NCI-H82 treated with DMSO at 0.1 percent for 48 hours (cell line): ENCODE measurements around the gene ABHD5.

Experiments
- DNase-seq: peaks from one replicate; lab custom pipeline; 2025; ENCODE audit not compliant: unreplicated experiment; lab: John Stamatoyannopoulos, UW

ABHD5 gene

DNA sequence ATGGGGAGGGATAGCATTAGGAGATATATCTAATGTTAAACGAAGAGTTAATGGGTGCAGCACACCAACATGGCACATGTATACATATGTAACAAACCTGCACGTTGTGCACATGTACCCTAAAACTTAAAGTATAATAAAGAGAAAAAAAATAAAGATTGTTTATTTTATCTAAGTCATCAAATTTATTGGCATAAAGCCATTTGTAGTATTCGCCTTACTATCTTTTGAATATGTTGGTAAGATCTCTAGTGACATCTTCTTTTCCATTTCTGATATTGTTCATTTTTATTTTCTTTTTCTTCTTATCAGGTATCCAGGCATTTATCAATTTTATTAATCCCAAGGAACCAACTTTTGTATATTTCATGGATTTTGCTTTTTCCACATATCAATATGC lies 5.8 kb upstream of the ABHD5 start:
- no peak for DNase-seq

DNA sequence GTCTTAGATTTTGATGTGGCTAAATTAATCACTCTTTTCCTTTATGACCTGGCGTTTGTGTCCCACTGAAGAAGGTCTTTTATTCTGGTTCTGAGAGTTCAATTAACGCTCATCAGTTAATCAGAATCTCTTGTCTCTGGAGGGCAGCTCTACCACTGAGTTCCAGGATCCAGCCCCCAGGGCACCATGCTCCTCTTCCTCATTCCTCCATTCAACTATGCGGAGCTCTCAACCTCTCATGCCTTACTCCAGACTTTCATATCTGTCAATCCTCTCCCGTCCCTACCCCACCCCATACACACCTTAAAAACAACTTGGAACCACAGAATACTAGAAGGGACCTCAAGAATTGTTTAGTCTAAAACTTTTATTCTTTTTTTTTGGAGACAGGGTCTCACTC lies 4.8 kb upstream of the ABHD5 start:
- DNase-seq = no peak

DNA sequence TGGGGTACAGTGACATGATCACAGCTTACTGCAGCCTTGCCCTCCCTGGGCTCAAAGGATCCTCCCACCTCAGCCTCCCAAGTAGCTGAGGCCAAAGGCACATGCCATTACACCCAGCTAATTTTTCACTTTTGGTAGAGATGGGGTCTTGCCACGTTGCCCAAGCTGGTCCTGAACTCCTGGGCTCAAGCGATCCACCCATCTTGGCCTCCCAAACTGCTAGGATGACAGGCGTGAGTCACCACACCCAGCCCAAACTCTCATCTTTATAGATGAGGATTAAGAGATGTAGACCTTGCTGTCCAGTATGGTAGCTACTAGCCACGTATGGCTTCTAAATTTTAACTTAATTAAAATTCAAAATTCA lies 4.4 kb upstream of the ABHD5 start:
- no peak for DNase-seq

DNA sequence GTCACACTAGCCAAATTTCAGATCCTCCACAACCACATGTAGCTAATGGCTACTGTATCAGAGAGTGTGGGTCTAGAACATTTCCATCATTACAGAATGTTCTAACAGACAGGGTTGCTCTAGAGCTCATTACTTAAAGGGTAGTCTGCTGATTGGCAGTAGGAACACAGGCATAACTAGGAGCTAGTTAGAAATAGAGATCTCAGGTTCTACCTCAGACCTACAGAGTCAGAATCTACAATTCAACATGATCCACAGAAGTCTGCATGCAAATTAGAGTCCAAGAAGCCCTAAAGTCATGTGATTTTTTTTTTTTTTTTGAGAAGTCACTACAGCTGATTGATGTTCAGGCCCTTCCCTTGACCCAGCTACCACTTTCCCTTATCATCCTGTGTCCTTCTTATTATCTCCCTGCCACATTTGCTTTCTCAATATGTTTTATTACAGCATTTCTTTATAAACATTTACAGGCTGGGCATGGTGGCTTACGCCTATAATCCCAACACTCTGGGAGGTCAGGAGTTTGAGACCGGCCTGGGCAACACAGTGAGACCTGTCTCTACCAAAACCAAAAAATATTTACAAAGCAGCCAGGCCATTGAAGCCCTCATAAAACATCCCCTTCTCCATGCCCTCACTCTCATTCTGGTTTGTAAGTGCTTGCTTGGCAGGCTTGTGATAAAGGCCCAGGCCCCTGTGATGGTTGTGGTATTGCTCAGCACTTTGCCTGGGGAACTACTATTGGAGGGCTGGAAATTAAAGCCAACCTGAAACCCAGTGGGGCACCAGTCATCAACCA lies 3.8 kb upstream of the ABHD5 start:
- DNase-seq = no peak

DNA sequence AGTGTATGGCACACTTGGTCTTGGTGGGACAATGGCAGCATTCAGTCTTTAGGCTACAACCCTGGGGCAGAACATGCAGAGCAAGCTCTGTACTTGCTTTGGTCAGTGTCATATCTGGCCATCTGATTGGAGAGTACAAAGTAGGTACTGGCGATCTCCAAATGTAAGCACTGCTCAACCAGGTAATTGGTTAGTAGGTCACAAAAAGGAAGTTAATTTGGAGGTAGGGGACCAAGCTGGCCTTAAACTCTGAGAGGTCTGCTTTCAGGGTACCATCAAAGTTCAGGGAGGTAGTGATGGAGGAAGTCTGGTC lies 3.3 kb upstream of the ABHD5 start:
- DNase-seq = no peak

DNA sequence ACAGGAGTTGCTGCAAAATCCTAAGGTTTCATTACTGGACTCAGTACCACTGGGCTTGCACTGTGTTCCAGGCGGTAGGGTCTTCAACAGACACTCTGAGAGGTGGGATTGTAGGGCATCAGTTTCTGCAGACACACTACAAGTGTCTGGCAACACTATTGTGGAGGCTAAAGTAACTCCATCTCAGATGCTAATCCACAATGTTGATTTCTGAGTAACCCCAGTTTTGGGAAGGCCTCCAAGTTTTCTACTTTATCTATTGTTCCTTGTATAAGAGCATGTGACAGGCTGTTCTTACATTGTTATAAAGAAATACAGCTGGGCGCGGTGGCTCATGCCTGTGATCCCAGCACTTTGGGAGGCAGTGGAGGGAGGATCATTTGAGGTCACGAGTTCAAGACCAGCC lies 2.5 kb upstream of the ABHD5 start:
- DNase-seq = no peak

DNA sequence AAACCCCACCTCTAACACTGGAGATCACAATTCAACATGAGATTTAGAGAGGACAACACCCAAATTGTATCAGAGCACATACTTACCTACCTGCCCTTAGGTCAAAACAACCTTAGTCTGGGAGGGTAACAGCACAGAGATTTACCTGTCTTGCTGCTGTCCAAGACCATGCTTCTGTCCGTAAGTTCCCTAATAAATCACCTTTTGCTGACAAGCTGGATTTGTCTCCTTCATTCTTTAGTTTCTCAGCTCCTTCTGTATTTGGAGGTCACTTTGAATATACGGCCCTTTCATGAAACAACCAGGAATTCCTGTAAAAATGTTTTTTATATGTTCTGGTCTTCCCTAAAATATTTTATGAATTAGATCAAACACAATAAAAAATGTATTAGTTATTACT lies 1.6 kb upstream of the ABHD5 start:
- DNase-seq = no peak

DNA sequence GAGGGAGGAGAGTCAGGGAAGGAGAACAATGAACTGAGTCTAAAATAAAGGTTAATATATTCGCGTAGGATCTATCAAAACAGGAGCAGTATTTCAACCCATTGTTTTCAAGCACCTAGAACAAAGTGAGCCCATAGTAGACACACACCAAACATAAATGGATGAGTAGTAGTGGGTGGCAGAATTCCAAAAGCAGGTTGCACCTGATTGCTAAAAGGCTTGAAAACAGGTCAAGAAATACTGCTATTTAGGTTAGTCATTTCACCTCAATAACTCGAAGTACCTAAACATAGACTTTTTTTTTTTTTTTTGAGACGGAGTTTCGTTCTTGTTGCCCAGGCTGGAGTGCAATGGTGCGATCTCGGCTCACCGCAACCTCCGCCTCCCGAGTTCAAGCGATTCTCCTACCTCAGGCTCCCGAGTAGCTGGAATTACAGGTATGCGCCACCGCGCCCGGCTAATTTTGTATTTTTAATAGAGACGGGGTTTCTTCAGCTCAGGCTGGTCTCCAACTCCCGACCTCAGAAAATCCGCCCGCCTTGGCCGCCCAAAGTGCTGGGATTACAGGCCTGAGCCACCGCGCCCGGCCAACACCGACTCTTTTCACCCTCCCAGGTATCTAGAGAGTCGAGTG lies 855 bp upstream of the ABHD5 start:
- no peak for DNase-seq

DNA sequence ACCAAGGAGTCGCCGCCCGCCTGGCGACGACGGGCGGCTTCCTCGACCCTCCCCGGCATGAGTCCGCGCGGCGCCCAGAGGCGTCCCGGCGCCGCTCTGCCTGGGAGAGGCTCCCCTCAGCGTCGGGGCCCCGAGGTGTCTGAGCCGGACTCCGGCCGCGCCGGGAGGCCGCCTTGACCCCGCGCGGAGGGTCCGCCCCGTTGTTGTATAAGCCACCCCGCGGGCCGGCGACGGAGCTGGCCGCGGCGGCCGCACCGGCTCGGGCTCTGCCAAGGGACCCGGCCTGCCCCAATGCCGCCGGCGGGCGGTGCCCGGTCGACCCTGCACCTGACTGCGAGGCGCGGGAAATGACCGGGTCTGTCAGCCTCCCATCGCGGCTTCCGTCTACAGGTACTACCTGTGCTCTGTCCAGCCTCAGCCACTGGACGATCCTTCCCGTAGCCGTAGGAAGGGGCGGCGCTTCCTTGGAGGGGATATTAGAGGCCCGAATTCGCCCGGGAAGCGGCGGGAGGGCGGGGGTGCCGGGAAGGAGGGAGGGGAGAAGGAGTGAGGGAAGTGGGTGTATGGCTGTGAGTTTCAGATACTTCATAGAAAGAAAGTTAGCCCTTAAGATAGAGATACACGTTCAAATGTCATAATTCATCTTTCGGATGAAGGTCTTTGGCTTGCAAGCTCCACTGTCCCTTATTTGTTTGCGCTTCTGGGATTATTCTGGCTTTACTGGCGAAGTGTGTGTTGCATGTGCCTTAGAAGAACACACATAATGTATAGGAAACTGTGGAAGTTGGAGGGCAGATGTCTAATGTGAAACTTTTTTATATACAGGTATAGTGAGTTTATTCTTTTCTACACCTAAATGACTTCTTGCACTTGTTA lies 620 bp downstream of the ABHD5 start:
- DNase-seq = peak; percentile 22

DNA sequence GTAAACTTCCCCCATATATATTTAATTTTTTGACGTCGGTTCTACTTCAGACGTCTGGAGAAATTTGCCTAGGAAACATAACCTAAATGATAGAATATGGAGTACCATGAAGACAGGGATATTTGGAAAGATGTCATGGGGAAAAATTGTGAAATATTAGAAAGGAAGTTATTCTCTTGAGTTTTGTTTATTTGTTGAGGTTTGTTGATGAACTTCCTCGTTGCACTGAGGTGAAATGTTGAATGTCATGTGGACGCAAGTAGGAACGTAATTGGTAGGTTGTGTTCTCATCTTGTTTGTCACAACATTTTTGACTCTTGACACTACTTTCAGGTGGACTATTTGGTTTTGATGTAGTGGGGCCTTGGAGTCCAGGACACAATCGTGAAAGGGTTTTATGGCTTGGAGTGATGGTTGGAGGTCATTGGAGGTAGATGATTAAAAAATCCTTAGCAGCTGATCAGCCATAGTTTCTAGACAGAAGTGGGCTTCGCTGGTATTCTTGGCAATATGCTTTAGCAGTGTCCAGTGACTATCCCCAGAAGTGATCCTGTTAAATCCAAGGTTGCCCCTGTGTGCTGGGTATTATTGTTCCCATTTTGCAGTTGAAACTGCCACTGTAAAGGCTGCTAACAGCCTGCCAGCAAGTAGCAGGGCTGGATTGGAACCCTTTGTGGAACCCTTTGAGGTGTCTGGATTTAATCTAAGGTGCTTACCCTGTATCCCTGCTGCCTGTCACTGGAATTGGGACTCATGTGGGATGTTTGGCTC lies 1.5 kb downstream of the ABHD5 start:
- no peak for DNase-seq

DNA sequence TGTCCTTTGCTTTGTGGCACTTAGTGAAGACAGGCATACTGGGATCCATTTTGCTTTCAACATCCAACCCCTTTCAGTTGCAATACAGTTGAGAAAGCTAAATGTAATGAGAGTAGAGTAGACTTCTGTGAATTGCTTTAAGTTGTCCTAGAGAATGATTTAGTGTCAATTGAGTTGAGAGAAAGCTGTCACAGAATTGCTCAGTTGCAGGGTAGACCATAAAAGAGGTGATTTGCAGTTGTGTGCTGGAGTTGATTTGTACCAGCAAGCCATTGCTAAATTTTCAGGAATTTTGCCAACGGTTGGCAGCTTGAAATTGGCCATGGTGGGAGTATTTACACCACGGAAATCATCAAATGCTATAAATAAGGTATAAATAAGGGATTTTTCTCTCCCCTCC lies 2.2 kb downstream of the ABHD5 start:
- DNase-seq = no peak

DNA sequence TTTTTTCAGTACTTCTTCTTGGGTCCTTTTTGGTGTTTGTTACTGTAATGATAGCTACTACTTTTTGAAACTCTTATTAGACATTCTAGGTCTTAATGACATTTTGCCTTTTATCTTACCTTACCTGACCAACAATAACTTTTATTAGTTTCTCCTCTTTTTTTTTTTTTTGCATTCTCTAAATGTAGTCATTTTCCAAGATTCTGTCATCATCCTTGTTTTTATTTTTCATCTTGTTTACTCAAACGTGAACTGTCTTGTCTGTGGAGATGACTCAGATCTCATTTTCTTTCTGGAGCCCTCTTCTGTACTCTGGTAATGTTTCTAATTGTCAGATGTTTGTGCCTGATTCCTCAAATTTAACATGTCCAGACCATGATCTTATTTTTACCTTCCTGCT lies 2.9 kb downstream of the ABHD5 start:
- no peak for DNase-seq

DNA sequence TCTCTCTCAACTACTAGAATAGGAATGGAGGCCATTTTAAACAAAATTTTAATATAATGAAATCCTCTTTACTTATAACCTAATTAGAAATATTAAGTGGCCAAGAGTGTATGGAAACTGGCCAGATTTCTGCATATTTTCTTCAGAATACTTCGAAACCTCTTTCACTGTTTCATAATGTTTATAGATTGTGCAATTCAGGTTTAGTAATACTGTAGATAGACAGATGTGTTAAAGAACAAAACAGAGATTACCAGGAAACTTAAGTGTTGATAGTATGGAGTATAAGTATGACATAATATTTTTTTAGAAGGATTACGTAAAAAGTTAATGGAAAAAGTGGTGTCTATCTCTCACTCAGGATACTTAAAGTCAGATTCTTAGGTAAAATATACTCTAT lies 4.7 kb downstream of the ABHD5 start:
- no peak for DNase-seq

DNA sequence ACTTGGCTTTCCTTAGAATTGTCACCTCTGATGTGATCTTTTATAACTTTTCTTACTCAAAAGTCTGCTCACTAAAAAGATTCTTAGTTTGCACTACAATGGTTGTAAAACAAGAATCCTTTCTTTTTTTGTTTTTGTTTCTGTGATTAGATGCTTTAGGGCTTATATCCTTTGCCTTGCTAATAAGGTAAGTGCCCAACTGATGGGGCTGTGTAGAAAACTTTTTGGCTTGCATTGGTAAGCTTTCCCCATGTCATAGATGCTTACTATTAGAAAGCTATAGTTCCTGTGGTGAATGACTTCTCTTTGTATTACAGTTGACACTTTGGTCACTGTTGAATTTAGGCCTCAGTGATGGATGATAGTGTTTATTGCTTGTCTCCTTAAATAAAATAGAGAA lies 5.1 kb downstream of the ABHD5 start:
- no peak for DNase-seq

DNA sequence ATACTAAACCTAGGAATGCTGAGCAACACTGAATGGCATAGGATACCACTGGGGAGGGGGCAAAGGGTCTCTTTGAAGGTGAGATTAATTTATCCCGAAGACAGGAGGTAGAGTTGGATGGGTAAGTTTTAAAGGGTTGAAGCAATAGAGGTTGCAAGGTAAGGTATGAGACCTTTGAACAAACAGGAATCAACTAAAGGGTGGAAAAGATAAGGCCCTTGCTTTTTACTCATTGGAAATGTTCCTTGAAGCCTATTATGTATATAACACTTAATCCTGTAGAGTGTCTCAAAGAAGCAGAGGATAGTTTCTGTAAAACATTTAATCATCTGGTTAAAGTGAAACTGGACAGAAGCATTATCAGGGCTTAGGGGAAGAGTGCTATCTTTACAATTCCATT lies 5.7 kb downstream of the ABHD5 start:
- peak; percentile 9 for DNase-seq

DNA sequence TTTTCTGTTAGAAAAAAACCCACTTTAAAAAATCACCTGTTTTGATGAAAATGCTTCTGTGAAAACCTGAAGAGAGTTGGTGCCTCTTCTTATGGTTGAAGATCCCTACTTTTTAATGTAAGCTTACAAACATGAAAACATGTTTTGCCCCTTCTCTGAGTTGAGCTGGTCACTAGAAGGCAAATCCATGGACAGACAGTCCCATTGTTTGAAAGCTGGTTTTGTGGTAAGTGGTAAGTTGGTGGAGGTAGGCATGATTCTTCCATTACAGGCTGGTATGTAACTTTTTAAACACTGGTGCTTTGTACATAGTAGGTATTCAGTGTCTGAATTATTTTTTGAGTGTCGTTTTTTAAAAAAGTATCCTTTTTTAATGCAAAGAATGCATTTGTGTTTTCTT lies 6.1 kb downstream of the ABHD5 start:
- no peak for DNase-seq

DNA sequence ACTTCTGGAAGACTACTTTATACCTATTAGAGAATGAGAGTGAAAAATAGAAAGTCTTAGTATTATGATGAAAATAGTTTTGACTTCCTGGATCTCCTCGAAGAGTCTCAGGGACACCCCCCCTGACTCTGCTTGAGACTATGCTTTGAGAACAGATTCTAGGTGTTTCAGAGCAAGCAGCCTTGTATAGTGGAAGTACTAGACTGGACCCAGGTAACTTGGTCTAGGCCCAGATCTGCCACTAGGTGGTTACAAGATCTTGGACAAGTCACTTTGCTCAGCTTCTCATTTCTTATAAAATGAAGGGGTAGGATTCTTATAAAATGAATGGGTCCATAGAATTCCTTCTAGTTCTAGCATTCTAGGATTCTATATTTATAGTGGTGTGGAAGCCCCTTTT lies 9.1 kb downstream of the ABHD5 start:
- no peak for DNase-seq

DNA sequence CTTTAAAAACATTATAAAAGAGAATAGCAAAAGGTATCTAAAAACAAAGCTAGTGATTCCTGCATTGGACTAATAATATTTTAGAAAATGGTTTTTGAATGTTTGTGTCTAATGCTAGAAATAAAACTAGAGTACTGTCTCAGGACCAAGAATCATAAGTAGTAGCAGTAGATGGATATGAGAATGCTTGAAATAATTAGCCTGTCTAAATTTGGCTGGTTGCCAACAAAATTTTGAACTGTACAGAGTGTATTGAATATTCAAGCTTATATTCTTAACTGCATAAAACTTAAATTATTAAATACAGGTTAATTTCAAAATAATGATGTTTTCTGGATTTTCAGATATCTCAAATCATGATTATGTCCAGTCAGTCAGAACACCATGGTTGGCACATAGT lies 14.0 kb downstream of the ABHD5 start:
- no peak for DNase-seq

DNA sequence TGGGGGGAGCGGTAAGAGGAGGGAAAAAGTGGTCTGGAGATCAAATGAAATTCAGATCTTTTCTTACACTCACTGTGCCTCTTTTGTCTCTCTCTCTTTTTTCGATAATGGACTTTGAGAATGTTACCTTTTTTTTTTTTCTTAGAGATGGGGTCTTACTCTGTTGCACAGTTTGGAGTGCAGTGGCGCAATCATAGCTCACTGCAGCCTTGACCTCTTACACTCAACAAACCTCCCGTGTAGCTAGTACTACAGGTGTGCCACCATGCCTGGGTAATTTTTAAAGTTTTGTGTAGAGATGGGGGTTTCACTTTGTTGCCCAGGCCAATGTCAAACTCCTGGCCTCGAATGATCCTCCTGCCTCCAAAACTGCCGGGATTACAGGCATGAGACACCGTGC lies 15.6 kb downstream of the ABHD5 start:
- DNase-seq = no peak

DNA sequence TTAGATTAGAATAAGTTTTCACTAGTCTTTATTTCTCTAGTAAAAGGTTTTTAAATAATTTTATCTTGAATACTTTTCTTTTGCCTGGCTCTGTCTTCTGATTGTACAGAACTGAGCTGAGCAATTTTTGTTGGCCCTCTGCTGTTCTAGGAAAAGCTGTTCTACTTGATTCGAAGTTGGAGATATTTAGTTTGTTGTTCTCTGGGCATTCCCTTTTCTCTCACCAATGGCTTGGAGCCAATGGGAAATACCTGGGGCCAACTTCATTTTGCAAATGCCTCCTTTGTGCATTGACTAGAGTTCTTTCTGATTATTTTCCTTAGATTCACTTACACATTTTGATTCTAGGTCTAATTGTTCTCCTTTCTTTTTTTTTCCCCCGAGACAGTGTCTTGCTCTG lies 16.5 kb downstream of the ABHD5 start:
- DNase-seq = no peak

DNA sequence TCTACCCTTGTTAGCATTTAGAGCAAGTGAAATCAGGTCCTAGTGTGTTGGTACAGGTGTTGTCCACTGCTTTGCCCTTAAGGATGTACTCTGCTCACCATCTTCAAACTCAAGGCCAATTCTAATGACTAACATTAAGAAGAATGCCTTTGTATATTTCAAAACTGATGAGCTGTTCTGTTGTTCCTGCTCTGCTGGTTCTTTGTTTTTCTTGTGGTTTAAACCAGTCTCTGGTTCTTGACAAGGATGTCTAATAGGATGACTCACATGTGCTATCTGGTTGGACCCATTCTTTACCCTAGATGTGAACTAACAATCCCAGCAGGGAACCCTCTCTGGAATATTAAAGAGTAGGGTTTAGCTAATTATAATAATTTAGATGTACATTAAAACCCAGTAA lies 17.3 kb downstream of the ABHD5 start:
- DNase-seq = no peak

DNA sequence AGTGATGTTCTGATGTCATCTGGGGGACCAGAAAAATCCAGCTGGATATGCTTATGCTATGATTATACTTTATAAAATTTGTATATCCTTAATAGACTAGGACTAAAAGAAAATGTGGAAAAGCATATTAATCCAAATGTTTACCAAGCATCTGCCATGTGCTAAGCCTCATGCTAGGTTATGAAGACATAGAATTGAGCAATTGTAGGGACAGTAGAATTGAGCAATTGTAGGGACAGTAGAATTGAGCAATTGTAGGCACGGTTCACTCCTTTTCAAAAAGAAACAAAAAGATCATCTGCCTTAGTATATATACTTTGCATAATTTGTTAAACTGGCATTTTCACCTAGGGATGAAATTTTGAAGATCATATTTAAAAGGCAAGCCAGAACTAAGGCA lies 18.3 kb downstream of the ABHD5 start:
- no peak for DNase-seq
